Inferior parietal cortex (tissue), 1 donor: Measurements from ENCODE around the gene PNP.

Source experiments
- DNase-seq: peaks from one replicate; pipeline ENCODE4 v3.0.0-alpha.2; 2016; ENCODE audit errors: extremely low spot score

Gene PNP

GRCh38 chr14:20455355-20456300, 13.6 kb upstream of the PNP start:
- DNase-seq = no peak

DNA sequence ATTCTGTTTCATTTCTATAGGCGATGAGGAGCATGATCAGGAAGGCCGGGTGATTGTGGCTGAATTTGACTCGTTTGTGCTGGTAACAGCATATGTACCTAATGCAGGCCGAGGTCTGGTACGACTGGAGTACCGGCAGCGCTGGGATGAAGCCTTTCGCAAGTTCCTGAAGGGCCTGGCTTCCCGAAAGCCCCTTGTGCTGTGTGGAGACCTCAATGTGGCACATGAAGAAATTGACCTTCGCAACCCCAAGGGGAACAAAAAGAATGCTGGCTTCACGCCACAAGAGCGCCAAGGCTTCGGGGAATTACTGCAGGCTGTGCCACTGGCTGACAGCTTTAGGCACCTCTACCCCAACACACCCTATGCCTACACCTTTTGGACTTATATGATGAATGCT, 12.2 kb upstream of the PNP start:
- no peak for DNase-seq

DNA sequence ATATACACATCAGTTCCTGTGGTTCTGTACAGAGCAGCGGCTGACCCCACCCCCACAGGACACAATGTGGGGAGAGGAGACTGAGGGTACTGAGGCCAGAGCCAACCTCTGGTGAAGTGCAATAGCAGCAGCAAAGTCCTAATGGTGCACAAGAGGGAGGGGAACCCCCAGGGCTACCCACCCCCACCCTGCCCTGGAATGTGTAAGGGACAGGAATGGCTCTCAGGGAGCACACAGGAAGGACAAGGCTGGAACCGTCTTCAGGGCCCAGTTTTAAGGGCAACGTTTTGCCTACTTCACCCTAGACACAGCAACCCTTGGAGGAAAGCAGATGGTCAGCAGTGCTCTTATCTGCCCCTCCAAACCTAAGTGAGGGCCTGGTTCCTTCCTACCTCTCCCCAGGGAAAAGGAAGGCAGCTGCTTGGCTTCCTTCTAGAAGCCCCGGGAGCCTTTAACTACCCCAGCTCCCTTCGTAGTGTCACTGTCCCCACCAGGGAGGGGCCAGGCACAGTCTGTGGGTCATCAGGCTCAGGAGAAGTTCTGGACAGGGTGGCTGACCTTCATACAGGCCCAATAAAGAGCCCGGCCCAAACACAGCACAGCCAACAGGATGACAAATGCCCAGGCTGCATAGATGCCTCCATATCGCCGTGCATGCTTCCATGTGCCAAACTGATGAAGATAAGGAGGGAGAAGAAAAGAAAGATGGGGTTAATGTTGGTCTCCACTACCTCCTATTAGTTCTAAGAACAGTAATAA, 11.0 kb upstream of the PNP start:
- DNase-seq = no peak

GRCh38 chr14:20460458-20461224, 8.6 kb upstream of the PNP start:
- no peak for DNase-seq

DNA sequence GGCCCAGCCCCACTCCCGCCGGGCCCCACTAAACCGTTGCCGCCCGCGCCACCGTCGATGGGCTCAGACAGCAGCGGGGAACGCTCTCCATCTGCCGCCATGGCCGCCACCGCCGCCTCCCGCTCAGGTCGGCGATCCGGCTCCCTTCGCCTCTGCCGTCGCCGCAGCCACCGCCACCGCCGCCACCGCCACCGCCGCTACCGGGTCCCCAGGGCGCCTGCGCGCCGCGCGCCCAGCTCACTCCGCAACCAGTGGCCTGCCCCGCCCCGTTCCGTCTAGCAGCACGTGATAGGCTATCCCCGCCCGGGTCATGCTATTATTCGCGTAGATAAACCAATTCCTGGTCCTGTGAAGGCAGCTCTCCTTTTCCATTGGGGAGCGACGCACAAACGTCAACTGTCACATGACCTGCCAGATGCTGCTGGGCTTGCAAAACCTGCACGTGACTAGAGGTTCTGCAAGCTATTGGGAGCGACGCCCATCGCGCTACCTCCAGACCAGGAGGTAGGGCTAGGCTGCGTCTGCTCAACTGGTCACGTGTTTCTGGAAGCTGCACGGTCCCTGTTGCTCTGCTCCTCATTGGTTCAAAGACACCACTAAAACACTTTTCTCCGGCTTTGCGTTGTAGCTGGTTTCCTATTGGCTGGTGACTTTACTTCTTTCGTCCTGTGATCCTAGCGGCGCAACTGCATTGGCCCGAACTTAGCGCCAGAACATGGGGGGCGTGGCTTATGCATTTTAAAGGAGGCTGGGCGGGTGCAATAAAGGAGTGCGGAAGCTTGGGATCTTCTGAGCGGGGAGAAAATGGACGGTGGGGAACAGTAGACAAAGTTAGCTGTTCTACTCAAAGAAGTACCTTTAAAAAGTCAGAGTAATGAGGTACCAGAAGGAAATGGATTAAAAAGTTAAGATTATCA, 7.7 kb upstream of the PNP start, which contains the start of gene PIP4P1:
PIP4P1 (minus strand) TSS at position 210 of the 917 bp plus-strand sequence; CDS start at position 101, 109 bp downstream.
- DNase-seq = peak; percentile 100

- DNase-seq = no peak
Observed at GRCh38 chr14:20468764-20469241, 403 bp upstream of the PNP start.

DNA sequence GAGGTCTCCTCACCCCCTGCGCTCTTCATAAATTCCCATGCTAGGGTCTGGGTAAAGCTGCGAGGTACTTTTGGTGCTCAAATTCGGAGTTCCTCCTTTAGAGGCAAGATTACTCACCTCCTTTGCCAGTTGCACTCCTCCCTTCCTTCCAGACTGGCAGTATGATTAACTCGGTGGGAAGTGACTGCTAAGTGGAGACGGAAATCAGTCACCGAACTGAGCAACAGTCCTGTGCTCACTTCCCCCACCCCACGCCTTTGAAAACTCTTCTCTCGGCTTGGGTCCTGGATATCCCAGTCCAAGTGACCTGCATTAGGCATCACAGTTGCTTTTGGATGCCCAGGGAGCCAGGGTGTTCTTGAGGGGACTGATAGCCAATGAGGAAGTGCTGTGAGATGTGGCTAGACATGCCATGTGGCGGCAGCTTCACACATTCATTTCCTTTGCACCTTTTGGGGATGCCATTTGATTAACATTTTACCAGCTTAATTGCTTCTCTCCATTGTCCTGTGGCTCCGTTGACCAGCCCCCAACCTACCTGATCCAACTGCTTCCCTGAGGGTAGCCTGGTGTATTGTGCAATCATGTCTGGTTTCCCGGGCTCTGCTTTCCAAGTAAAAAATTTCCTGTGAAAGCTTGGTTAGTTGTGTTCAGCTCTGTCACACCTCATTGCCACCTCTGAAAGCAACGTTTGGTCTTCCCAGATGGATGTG, 840 bp downstream of the PNP start:
- DNase-seq = peak; percentile 39

- DNase-seq = no peak
Observed at GRCh38 chr14:20470603-20470901, 1.3 kb downstream of the PNP start.

- DNase-seq = no peak
Observed at GRCh38 chr14:20472536-20473169, 3.4 kb downstream of the PNP start.

DNA sequence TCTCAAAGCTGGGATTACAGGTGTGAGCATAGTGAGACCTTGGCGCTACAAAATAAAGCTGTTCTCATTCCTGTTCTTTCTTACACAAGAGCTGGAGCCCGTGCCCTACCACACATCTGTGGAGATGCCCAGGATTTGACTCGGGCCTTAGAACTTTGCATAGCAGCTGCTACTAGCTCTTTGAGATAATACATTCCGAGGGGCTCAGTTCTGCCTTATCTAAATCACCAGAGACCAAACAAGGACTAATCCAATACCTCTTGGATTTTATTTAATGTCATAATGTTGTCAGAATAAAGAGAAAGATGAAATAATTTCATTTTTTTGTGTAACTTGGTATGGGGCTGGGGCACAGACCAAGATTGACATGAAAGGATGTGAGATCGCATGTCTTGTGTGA, 7.6 kb downstream of the PNP start:
- no peak for DNase-seq

DNA sequence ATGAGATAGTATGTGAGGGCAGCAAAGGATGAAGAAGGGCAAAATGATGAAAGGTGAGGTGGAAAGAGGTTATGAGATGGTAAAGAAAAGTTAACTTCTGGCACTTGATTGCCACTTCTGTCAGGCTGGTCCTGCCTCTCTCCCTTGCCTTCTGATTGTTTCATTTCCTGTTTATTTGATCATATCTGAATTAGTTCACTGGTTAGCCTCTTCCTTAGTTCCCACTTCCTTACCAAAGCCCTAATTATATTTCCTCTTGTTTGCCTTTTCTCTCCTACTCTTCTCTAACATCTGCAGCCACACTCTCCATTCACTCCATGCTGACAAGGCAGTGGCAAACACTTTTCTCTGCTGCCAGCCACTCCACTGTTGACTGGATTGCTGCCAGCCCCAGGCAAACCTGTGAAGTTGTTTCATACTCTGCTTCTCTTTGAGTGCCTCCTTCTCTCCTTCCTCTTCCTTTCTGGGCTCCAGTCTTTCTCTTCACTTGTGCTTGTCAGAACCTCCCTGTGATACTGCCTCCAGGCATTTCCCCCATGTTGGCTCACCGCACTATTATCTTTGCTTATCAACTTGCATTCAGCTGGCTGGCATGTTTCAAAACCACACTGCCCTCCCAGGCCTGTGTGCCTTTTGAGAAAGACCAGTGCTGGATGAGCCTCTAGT, 8.1 kb downstream of the PNP start:
- DNase-seq = peak; percentile 41

DNA sequence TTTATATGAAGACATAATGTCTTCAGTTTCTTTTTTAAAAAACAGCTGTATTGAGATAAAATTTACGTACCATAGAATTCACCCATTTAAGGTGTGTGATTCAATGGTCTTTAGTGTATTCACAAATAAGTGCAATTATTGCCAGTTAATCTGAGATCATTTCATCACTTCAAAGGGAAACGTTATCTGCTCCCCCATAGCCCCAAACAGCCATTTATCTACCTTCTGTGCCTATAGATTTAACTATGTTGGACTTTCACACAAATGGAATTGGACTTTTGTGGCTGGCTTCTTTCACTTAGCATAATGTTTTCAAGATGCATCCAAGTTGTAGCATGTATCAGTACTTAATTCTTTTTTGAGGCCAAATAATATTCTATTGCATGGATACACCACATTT, 9.7 kb downstream of the PNP start:
- no peak for DNase-seq

DNA sequence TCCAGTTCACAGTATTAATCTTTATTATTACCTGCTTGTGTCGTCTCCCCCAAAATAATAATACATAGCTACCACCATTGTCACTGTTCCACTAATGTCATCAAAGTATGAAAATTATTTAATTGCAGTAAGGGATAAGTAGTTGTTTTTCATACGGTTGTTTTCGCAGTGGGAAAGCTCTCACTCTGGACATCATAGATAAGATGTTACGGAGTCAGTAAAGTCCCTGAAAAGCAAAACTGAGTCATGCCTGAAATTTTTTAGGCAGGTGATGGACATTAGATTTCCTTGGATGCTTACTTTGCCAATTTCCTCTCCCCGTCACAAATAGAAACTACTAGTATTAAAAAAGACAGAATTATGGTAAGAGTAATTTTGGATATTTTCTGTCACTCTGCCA, 13.2 kb downstream of the PNP start:
- DNase-seq = no peak

GRCh38 chr14:20485900-20486299, 16.7 kb downstream of the PNP start:
- DNase-seq = no peak

DNA sequence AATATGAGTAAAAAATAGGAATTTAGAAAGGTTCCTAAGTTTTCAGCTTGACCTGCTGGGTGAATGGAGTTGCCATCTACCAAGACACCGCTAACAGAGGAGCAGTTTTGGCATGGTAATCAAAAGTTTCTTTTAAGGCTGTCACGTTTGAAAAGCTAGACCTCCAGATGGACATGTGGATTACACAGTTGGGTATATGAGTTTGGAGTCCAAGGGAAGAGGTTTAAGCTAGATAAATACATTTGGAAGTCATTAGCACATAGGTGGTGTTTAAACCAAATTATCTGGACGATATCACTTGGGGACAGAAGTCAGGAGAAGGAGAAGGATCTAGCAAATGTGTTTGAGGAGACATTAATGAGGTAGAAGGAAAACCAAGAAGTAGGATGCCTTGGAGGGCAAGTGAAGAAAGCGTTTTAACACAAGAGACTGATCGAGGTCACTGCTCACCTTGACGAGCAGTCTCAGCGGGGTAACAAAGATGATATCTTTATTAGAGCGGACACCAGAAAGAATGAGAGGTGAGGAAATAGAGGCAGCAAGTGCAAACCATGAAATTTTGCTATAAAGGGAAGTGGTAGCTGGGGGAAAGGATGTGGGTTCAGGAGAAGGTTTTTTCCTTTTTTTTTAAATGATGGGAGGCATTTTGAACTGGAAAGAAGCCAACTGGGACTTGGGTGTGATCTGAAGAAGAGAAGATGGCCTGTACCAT, 17.6 kb downstream of the PNP start:
- no peak for DNase-seq

DNA sequence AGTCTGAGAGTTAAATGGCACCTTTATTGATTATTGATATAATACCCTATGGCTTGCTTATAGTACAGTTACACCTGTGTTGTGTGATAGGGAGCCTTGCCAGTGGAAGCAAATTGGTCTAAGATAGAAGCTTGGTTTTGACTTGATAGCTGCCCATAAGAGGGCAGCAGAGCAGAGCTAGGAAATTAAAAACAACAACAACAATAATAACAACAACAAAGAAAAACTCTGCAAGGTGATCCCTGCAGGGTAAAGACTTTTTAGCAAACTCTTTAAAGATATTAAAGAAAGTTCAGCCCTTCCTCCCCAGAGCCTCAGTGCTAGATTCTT, 18.2 kb downstream of the PNP start:
- no peak for DNase-seq

- DNase-seq = no peak
Observed at GRCh38 chr14:20489093-20489994, 20.1 kb downstream of the PNP start.

GRCh38 chr14:20490563-20490962, 21.4 kb downstream of the PNP start:
- no peak for DNase-seq
